ENCODE measurements around the gene ARL8A. TPM values are rescaled to one million over a fixed set of nuclear protein-coding genes. Genes with fewer than 3 reads are reported as not detected.

The ARL8A gene
- total and polyA plus RNA-seq, 2 donors (not counting 1 experiment from before 2014, with no cell fraction given) = 18.7 to 35.8 TPM

- Histone ChIP-seq H3K27ac (ENCODE audit: insufficient read depth, low read length) (no peak overlapping the region), H3K9me3 (ENCODE audit: control insufficient read depth, insufficient read depth, low read depth, low read length) (no peaks in the 10 kb centered on the region)
Observed at GRCh38 chr1:202140833-202141232, 3.7 kb downstream of the ARL8A start.

GRCh38 chr1:202135221-202135721, 9.3 kb downstream of the ARL8A start:
- Histone ChIP-seq H3K9ac (ENCODE audit: insufficient read depth, low read length) (no peak overlapping the region), H3K4me3 (replicated peaks in 1 of 4; ENCODE audit: control extremely low read depth in 1 of 4, insufficient read depth in 1 of 4, low read depth in 3 of 4, low read length in 4 of 4) (no peak overlapping the region), H3K79me2 (ENCODE audit: control insufficient read depth, insufficient read depth, low read length) (no peaks in the 10 kb centered on the region), H4K20me1 (ENCODE audit: control insufficient read depth, extremely low read depth, insufficient read depth, low read length) (no peaks in the 10 kb centered on the region), H3K4me1 (ENCODE audit: control insufficient read depth, extremely low read depth, insufficient read depth, low read length) (peaks cover 2% of the 10 kb centered on the region), H3K27me3 (ENCODE audit: control insufficient read depth, insufficient read depth, low read length) (no peaks in the 10 kb centered on the region), H3K4me2 (ENCODE audit: extremely low read depth, insufficient read depth, low read length) (no peak overlapping the region), H3K27ac (ENCODE audit: insufficient read depth, low read length) (no peak overlapping the region), H2AFZ (ENCODE audit: low read length) (no peak overlapping the region), H3K9me3 (ENCODE audit: control insufficient read depth, insufficient read depth, low read depth, low read length) (no peaks in the 10 kb centered on the region), H3K36me3 (ENCODE audit: control insufficient read depth, insufficient read depth, low read length) (peaks cover 7% of the 10 kb centered on the region)
- TF ChIP-seq EZH2 (IDR thresholded peaks at IDR 0.05; ENCODE audit: low read length, missing control alignments) (no peak), CTCF (conservative IDR thresholded peaks at IDR 0.05 in 1 of 2, IDR thresholded peaks at IDR 0.05 in 1 of 2; ENCODE audit: low read depth in 1 of 2, low read length in 2 of 2) (peak; percentile 78 to 90)
- DNase-seq (ENCODE audit: low read depth in 2 of 2) = peak; percentile 35 to 63

More at GRCh38 chr1:202140833-202141232, 3.7 kb downstream of the ARL8A start:
- no peaks in the 10 kb centered on the region for H4K20me1 ChIP-seq (ENCODE audit: control insufficient read depth, extremely low read depth, insufficient read depth, low read length)
- DNase-seq (ENCODE audit: low read depth in 2 of 2) = no peak
- TF ChIP-seq CTCF (conservative IDR thresholded peaks at IDR 0.05 in 1 of 2, IDR thresholded peaks at IDR 0.05 in 1 of 2; ENCODE audit: low read depth in 1 of 2, low read length in 2 of 2) (no peak), EZH2 (IDR thresholded peaks at IDR 0.05; ENCODE audit: low read length, missing control alignments) (no peak)
- no peaks in the 10 kb centered on the region for H3K36me3 ChIP-seq (ENCODE audit: control insufficient read depth, insufficient read depth, low read length)
- no peak overlapping the region for H3K4me3 ChIP-seq (replicated peaks in 1 of 4; ENCODE audit: control extremely low read depth in 1 of 4, insufficient read depth in 1 of 4, low read depth in 3 of 4, low read length in 4 of 4)
- H3K27me3 ChIP-seq (ENCODE audit: control insufficient read depth, insufficient read depth, low read length) = no peaks in the 10 kb centered on the region
- H3K4me1 ChIP-seq (ENCODE audit: control insufficient read depth, extremely low read depth, insufficient read depth, low read length) = peaks cover 10% of the 10 kb centered on the region
- no peak overlapping the region for H3K4me2 ChIP-seq (ENCODE audit: extremely low read depth, insufficient read depth, low read length)
- H2AFZ ChIP-seq (ENCODE audit: low read length) = no peak overlapping the region
- H3K9ac ChIP-seq (ENCODE audit: insufficient read depth, low read length) = no peak overlapping the region
- H3K79me2 ChIP-seq (ENCODE audit: control insufficient read depth, insufficient read depth, low read length) = peaks cover 26% of the 10 kb centered on the region

GRCh38 chr1:202134645-202135172, 9.8 kb downstream of the ARL8A start:
- Histone ChIP-seq H3K27me3 (ENCODE audit: control insufficient read depth, insufficient read depth, low read length) (no peaks in the 10 kb centered on the region), H4K20me1 (ENCODE audit: control insufficient read depth, extremely low read depth, insufficient read depth, low read length) (no peaks in the 10 kb centered on the region), H3K9ac (ENCODE audit: insufficient read depth, low read length) (no peak overlapping the region), H2AFZ (ENCODE audit: low read length) (no peak overlapping the region), H3K27ac (ENCODE audit: insufficient read depth, low read length) (no peak overlapping the region), H3K79me2 (ENCODE audit: control insufficient read depth, insufficient read depth, low read length) (no peaks in the 10 kb centered on the region), H3K4me3 (replicated peaks in 1 of 4; ENCODE audit: control extremely low read depth in 1 of 4, insufficient read depth in 1 of 4, low read depth in 3 of 4, low read length in 4 of 4) (no peak overlapping the region), H3K4me2 (ENCODE audit: extremely low read depth, insufficient read depth, low read length) (no peak overlapping the region), H3K36me3 (ENCODE audit: control insufficient read depth, insufficient read depth, low read length) (peaks cover 7% of the 10 kb centered on the region), H3K4me1 (ENCODE audit: control insufficient read depth, extremely low read depth, insufficient read depth, low read length) (peaks cover 2% of the 10 kb centered on the region), H3K9me3 (ENCODE audit: control insufficient read depth, insufficient read depth, low read depth, low read length) (no peaks in the 10 kb centered on the region)
- no peak for DNase-seq (ENCODE audit: low read depth in 2 of 2)
- TF ChIP-seq CTCF (conservative IDR thresholded peaks at IDR 0.05 in 1 of 2, IDR thresholded peaks at IDR 0.05 in 1 of 2; ENCODE audit: low read depth in 1 of 2, low read length in 2 of 2) (no peak), EZH2 (IDR thresholded peaks at IDR 0.05; ENCODE audit: low read length, missing control alignments) (no peak)

Measured in fibroblast of lung (primary cell).